Subcutaneous adipose tissue (tissue), 4 donors: ENCODE data around the gene LSM12. TPM values are rescaled to one million over a fixed set of nuclear protein-coding genes. Genes with fewer than 3 reads are reported as not detected.

Experiments used
- CTCF ChIP-seq: fragments of 450-650 bp; IDR thresholded peaks from one replicate; pipeline ENCODE4 v1.5.1; 2016; ENCODE audit warnings: low read depth, mild to moderate bottlenecking, control low read depth, antibody characterized with exemption, moderate library complexity
- total RNA-seq, 4 donors: library from RNA; depleted of rRNA; stranded (reverse); fragments of >200 nt; gene quantifications; one replicate each; pipeline ENCODE4 v1.1.0, GENCODE V29; 2016

The LSM12 gene
- total RNA-seq, 4 donors from 2014 or later = 26.2 to 57.2 (median 29.1) TPM

GRCh38 chr17:44024271-44024663 lies 42.2 kb downstream of the LSM12 start:
- no peak for TF ChIP-seq CTCF

- no peak for TF ChIP-seq CTCF
Observed at GRCh38 chr17:44023545-44024270, 42.8 kb downstream of the LSM12 start.

GRCh38 chr17:44022246-44022645 lies 44.2 kb downstream of the LSM12 start:
- TF ChIP-seq CTCF = no peak

- no peak for TF ChIP-seq CTCF
Observed at GRCh38 chr17:44014437-44015172, 51.9 kb downstream of the LSM12 start, which contains the start of gene TMEM101. TSS of gene TMEM101 (minus strand) at chr17:44014963. CDS start at chr17:44014952, 11 bp downstream.

GRCh38 chr17:44014133-44014436 lies 52.4 kb downstream of the LSM12 start:
- TF ChIP-seq CTCF = no peak

- TF ChIP-seq CTCF = no peak
Observed at GRCh38 chr17:44012874-44013273, 53.6 kb downstream of the LSM12 start.

GRCh38 chr17:44012391-44012790 lies 54.1 kb downstream of the LSM12 start:
- TF ChIP-seq CTCF = no peak
